Heart left ventricle (tissue), 13 donors: ENCODE measurements around the gene FAM184A.

Experiments used
- CTCF ChIP-seq, 12 donors: fragments of 200-600 bp; sonication (generic) in 4 of 12; IDR thresholded peaks; one replicate each; pipeline versions ENCODE4 v1.5.0 to v1.8.0; 2018 to 2022; ENCODE audit warnings: antibody characterized with exemption in 12 of 12, mild to moderate bottlenecking in 5 of 12
- POLR2A ChIP-seq, 2 donors: fragments of 450-650 bp; IDR thresholded peaks; one replicate each; pipeline ENCODE4 v1.6.1; 2017; ENCODE audit warnings: antibody characterized with exemption in 2 of 2, mild to moderate bottlenecking in 2 of 2, moderate library complexity in 2 of 2
- donor health status: ischemic (EF 13 %, LVEDD 7.1; RV severe dilation, severe dysfunction).
- donor health status: DM: no; HTN: yes; CAD: no.
- donor health status: DM: no; HTN: no; CAD: no.
- donor health status: ischemic (EF 25% LVEDD 6.9; RV normal size, moderate dysfunction).
- donor health status: ischemic (EF 25% LVEDD 5.7; RV mildly dilated, moderate dysfunction).
- donor health status: ischemic (EF 35%, LVEDD 5.7; RV mildly dilated, moderate dysfunction).
- donor health status: nonischemic (EF 11% LVEDD 7.7; RV severe dilation, severe dysfunction).
- donor health status: DM: yes; HTN: yes; CAD: no.
- donor health status: PGD.
- donor health status: ischemic (EF 29% LVEDD 5.4; RV normal size, mild dysfunction).
- donor health status: nonischemic (EF 23%, LVEDD 6.1; RV moderate dilation, normal function).

DNA sequence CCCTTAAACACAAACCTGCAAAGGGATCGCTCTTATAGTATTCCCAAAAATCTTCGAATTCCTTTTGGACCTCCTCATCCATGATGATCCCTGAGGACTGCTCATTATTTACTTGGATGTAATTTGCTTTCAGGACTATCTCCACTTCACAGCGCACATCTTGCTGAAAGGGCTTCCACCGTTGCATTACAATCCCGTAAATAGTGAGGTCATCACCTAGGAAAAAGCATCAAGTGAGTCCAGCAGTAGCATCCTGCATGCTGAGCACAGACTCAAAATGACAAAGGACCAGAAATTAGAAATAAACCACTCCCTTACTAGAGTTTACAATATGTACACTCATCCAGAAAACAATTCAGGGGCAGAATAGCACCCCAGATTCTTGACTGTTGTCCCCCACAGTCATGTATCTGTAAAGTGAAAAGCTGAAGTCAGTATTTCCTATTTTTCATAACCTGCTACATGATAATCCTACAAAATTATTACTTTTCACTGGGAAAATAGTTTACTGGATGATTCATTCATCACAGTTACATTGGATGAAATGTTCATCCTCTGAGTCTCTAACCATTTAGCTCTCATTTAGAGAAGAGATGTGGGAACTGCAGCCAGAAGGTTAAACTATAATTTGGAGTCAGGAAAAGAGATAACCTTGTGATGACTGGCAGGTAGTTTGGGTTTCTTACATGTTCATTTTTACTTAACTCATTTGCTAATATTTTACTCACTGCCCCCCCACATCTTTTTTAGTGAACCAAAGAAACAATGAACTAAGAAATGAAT is 160.7 kb downstream of the FAM184A start:
- no peak for TF ChIP-seq POLR2A (IDR thresholded peaks at IDR 0.05)
- no peak for TF ChIP-seq CTCF (IDR thresholded peaks at IDR 0.05)
